ENCODE measurements around the gene C6orf141. TPM values are rescaled to one million over a fixed set of nuclear protein-coding genes. Genes with fewer than 3 reads are reported as not detected.

The C6orf141 gene
- total RNA-seq, 1 experiment from 2014 or later: 31.6 TPM

- no peak overlapping the region for H3K27ac ChIP-seq (ENCODE audit: low read depth, low read length)
- intact Hi-C loops (cut with micrococcal nuclease): no loop called here
- no TSS peak for BruUV-seq (replicated peaks)
Observed at GRCh38 chr6:49523901-49524300, 26.6 kb upstream of the C6orf141 start.

More at GRCh38 chr6:49523901-49524300, 26.6 kb upstream of the C6orf141 start:
- TF ChIP-seq FOSL1 (IDR thresholded peaks at IDR 0.05; ENCODE audit: low read depth) (no peak), YY1 (IDR thresholded peaks at IDR 0.05; ENCODE audit: extremely low read depth, insufficient replicate concordance, low read depth, low read length) (no peak), CEBPB (IDR thresholded peaks at IDR 0.05; ENCODE audit: low read depth) (no peak), JUND (IDR thresholded peaks at IDR 0.05) (no peak), RAD21 (IDR thresholded peaks at IDR 0.05; ENCODE audit: low read depth) (no peak), POLR2AphosphoS5 (IDR thresholded peaks at IDR 0.05; ENCODE audit: low read depth, low read length) (no peak), SRF (IDR thresholded peaks at IDR 0.05; ENCODE audit: low read depth) (no peak), SIN3A (IDR thresholded peaks at IDR 0.05; ENCODE audit: low read depth) (no peak), REST (IDR thresholded peaks at IDR 0.05; ENCODE audit: low read depth) (no peak), CBX3 (IDR thresholded peaks at IDR 0.05; ENCODE audit: low read depth) (no peak), POLR2A (IDR thresholded peaks at IDR 0.05; ENCODE audit: borderline replicate concordance, extremely low read depth, insufficient read depth, insufficient read length) (no peak), ELF1 (IDR thresholded peaks at IDR 0.05; ENCODE audit: borderline replicate concordance, low read depth) (no peak)
- TF ChIP-seq, protein P1, sequence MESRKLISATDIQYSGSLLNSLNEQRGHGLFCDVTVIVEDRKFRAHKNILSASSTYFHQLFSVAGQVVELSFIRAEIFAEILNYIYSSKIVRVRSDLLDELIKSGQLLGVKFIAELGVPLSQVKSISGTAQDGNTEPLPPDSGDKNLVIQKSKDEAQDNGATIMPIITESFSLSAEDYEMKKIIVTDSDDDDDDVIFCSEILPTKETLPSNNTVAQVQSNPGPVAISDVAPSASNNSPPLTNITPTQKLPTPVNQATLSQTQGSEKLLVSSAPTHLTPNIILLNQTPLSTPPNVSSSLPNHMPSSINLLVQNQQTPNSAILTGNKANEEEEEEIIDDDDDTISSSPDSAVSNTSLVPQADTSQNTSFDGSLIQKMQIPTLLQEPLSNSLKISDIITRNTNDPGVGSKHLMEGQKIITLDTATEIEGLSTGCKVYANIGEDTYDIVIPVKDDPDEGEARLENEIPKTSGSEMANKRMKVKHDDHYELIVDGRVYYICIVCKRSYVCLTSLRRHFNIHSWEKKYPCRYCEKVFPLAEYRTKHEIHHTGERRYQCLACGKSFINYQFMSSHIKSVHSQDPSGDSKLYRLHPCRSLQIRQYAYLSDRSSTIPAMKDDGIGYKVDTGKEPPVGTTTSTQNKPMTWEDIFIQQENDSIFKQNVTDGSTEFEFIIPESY (IDR thresholded peaks at IDR 0.05; ENCODE audit: extremely low read depth, insufficient replicate concordance, low read length): no peak
- TF ChIP-seq, protein P2, sequence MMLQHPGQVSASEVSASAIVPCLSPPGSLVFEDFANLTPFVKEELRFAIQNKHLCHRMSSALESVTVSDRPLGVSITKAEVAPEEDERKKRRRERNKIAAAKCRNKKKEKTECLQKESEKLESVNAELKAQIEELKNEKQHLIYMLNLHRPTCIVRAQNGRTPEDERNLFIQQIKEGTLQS (IDR thresholded peaks at IDR 0.05): no peak
- Histone ChIP-seq H4K20me1 (ENCODE audit: insufficient read depth) (no peaks in the 10 kb centered on the region), H2AFZ (ENCODE audit: low read depth, low read length, poor library complexity, severe bottlenecking) (no peak overlapping the region), H3K9me3 (ENCODE audit: control insufficient read depth in 1 of 2, insufficient read depth in 1 of 2, low read depth in 1 of 2, low read length in 2 of 2) (no peaks in the 10 kb centered on the region), H3K27me3 (ENCODE audit: insufficient read depth, low read length) (no peaks in the 10 kb centered on the region), H3K4me2 (ENCODE audit: low read length) (no peak overlapping the region), H3K4me3 (replicated peaks in 1 of 2; ENCODE audit: low read depth in 1 of 2, low read length in 2 of 2) (no peak overlapping the region), H3K36me3 (ENCODE audit: control insufficient read depth in 1 of 2, insufficient read depth in 2 of 2, low read length in 2 of 2) (no peaks in the 10 kb centered on the region), H3K9ac (ENCODE audit: low read length) (no peak overlapping the region), H3K4me1 (ENCODE audit: control insufficient read depth in 1 of 2, insufficient read depth in 2 of 2, low read length in 2 of 2) (no peaks in the 10 kb centered on the region), H3K9me2 (ENCODE audit: insufficient read depth) (no peaks in the 10 kb centered on the region), H3K79me2 (ENCODE audit: insufficient read depth, low read length) (no peaks in the 10 kb centered on the region)
- ChIA-PET POLR2A (no interaction called here), RAD21 (ENCODE audit: low non-redundant PET in 1 of 2, low total read pairs in 2 of 2, uncharacterized antibody in 2 of 2, unreplicated experiment in 2 of 2) (no interaction called here), CTCF (interaction anchor here (1.0 kb wide), 1 partner anchor 8 kb away, joined by 3 read pairs; no protein-coding TSS in a partner anchor)
- no peak for ATAC-seq
- no peak for DNase-seq (ENCODE audit: low read depth, low spot score)

All from HCT116 (cell line).